ENCODE data around the gene HIBADH. TPM values are rescaled to one million over a fixed set of nuclear protein-coding genes. Genes with fewer than 3 reads are reported as not detected.

Gene HIBADH
- total and polyA plus RNA-seq, 10 of the 15 experiments (the other 5 are each of a cell fraction or from before 2014, with no cell fraction given), result 8.7 to 36.1 (median 18.6) TPM

- ATAC-seq (no peak), DNase-seq (ENCODE audit: low read depth, low spot score) (no peak), FAIRE-seq (no peak)
- no peak overlapping the region for H3K4me2 ChIP-seq (ENCODE audit: control insufficient read depth, insufficient read depth)
- BruUV-seq (replicated peaks), result no TSS peak
- no peak overlapping the region for H3K27ac ChIP-seq (ENCODE audit: control insufficient read depth, insufficient read depth)
- H3K79me2 ChIP-seq (ENCODE audit: control insufficient read depth, insufficient read depth, low read length), result no peaks in the 10 kb centered on the region
- intact Hi-C loops (cut with micrococcal nuclease; ENCODE audit: unreplicated experiment) (no loop called here), in situ Hi-C loops (cut with MboI) (no loop called here)
- H3K4me3 ChIP-seq, result no peak overlapping the region
- H4K20me1 ChIP-seq (ENCODE audit: control insufficient read depth, insufficient read depth), result no peaks in the 10 kb centered on the region
- no peak for TF ChIP-seq IKZF1 (conservative IDR thresholded peaks at IDR 0.05)
- no peak for TF ChIP-seq HCFC1 (IDR thresholded peaks at IDR 0.05; ENCODE audit: low read length)
- no peak for TF ChIP-seq IKZF2 (IDR thresholded peaks at IDR 0.05)
- TF ChIP-seq WRNIP1 (IDR thresholded peaks at IDR 0.05; ENCODE audit: borderline replicate concordance, low read depth, low read length), result no peak
- no peak for TF ChIP-seq JUND (IDR thresholded peaks at IDR 0.05; ENCODE audit: low read depth, low read length)
- TF ChIP-seq, protein P1, sequence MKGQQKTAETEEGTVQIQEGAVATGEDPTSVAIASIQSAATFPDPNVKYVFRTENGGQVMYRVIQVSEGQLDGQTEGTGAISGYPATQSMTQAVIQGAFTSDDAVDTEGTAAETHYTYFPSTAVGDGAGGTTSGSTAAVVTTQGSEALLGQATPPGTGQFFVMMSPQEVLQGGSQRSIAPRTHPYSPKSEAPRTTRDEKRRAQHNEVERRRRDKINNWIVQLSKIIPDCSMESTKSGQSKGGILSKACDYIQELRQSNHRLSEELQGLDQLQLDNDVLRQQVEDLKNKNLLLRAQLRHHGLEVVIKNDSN (IDR thresholded peaks at IDR 0.05; ENCODE audit: borderline replicate concordance, extremely low read length, insufficient read depth, low read depth, low read length), result no peak
- TF ChIP-seq RB1 (IDR thresholded peaks at IDR 0.05; ENCODE audit: borderline replicate concordance), result no peak
- no peak for TF ChIP-seq NFYB (IDR thresholded peaks at IDR 0.05; ENCODE audit: insufficient read depth, low read depth, low read length)
- TF ChIP-seq POLR2A (IDR thresholded peaks at IDR 0.05; ENCODE audit: low read depth, low read length), result no peak
- TF ChIP-seq ZNF24 (IDR thresholded peaks at IDR 0.05), result no peak
- 38% methylated on average over 3 of the region's 3 CpGs for WGBS (ENCODE audit: insufficient coverage, insufficient replicate concordance, low lambda C conversion rate, missing lambda C conversion rate)
- CTCF ChIA-PET, result interaction anchor here (0.8 kb wide), 1 partner anchor 226 kb away, joined by 3 read pairs; no protein-coding TSS in a partner anchor
- SMC1A ChIA-PET (ENCODE audit: uncharacterized antibody, unreplicated experiment), result interaction anchor here (0.5 to 1.3 kb wide), 5 partner anchors 10 to 227 kb away, joined by 3 to 5 read pairs (median 3); no protein-coding TSS in a partner anchor
- H3K9ac ChIP-seq (ENCODE audit: control insufficient read depth, insufficient read depth, low read length), result no peak overlapping the region
- H3K36me3 ChIP-seq (ENCODE audit: control insufficient read depth in 2 of 2, insufficient read depth in 2 of 2, low read length in 1 of 2), result no peaks in the 10 kb centered on the region
- H3K4me1 ChIP-seq (ENCODE audit: control insufficient read depth, insufficient read depth, low read length), result no peaks in the 10 kb centered on the region
- RAD21 ChIA-PET (ENCODE audit: unreplicated experiment), result interaction anchor here (1.0 kb wide), 1 partner anchor 81 kb away, joined by 5 read pairs; no protein-coding TSS in a partner anchor
- no peaks in the 10 kb centered on the region for H3K9me3 ChIP-seq (replicated peaks; ENCODE audit: control insufficient read depth, insufficient read depth, low read length)
- H3K27me3 ChIP-seq (replicated peaks in 1 of 2; ENCODE audit: control insufficient read depth in 2 of 2, insufficient read depth in 2 of 2, low read length in 1 of 2), result no peaks in the 10 kb centered on the region
- POLR2A ChIA-PET, result no interaction called here
- H2AFZ ChIP-seq (ENCODE audit: control insufficient read depth, low read depth, low read length), result no peak overlapping the region
These were observed 31.1 kb upstream of the HIBADH start for GRCh38 chr7:27693794-27694193.
